ENCODE results near the gene BMP10.

GRCh38 chr2:68871159-68871764, at the start of gene BMP10:
- TF ChIP-seq, protein P1, sequence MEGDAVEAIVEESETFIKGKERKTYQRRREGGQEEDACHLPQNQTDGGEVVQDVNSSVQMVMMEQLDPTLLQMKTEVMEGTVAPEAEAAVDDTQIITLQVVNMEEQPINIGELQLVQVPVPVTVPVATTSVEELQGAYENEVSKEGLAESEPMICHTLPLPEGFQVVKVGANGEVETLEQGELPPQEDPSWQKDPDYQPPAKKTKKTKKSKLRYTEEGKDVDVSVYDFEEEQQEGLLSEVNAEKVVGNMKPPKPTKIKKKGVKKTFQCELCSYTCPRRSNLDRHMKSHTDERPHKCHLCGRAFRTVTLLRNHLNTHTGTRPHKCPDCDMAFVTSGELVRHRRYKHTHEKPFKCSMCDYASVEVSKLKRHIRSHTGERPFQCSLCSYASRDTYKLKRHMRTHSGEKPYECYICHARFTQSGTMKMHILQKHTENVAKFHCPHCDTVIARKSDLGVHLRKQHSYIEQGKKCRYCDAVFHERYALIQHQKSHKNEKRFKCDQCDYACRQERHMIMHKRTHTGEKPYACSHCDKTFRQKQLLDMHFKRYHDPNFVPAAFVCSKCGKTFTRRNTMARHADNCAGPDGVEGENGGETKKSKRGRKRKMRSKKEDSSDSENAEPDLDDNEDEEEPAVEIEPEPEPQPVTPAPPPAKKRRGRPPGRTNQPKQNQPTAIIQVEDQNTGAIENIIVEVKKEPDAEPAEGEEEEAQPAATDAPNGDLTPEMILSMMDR (IDR thresholded peaks at IDR 0.05), result no peak
- TF ChIP-seq ZFX (IDR thresholded peaks at IDR 0.05; ENCODE audit: borderline replicate concordance), result no peak

Data from 22Rv1 (cell line).